Measurements from ENCODE around the gene TANGO2. TPM values are rescaled to one million over a fixed set of nuclear protein-coding genes. Genes with fewer than 3 reads are reported as not detected.

TANGO2 gene
- total RNA-seq, 1 donor = 43.8 TPM

GRCh38 chr22:20036535-20037392 is 15.9 kb downstream of the TANGO2 start:
- Histone ChIP-seq H4K20me1 (ENCODE audit: insufficient read depth, low read length) (peaks cover 34% of the 10 kb centered on the region), H3K27ac (ENCODE audit: low read depth, low read length) (no peak overlapping the region), H3K4me2 (ENCODE audit: insufficient read depth, low read length) (no peak overlapping the region), H3K79me2 (ENCODE audit: insufficient read depth, low read length) (peaks cover 53% of the 10 kb centered on the region), H2AFZ (ENCODE audit: low read length) (no peak overlapping the region), H3K36me3 (ENCODE audit: insufficient read depth, low read length) (peaks cover 33% of the 10 kb centered on the region), H3K4me3 (ENCODE audit: insufficient read depth, low read length) (no peak overlapping the region), H3K4me1 (ENCODE audit: insufficient read depth, low read length) (peaks cover 7% of the 10 kb centered on the region), H3K27me3 (ENCODE audit: insufficient read depth, low read length) (no peaks in the 10 kb centered on the region), H3K9me3 (ENCODE audit: low read depth, low read length) (no peaks in the 10 kb centered on the region)
- no peak for TF ChIP-seq CTCF (IDR thresholded peaks at IDR 0.05; ENCODE audit: extremely low read depth, low read depth, low read length)
- DNase-seq (ENCODE audit: insufficient read length, low spot score, missing footprints) = peak; percentile 58

- DNase-seq (ENCODE audit: insufficient read length, low spot score, missing footprints) = peak; percentile 62
- Histone ChIP-seq H3K4me2 (ENCODE audit: insufficient read depth, low read length) (no peak overlapping the region), H3K79me2 (ENCODE audit: insufficient read depth, low read length) (peaks cover 47% of the 10 kb centered on the region), H3K9me3 (ENCODE audit: low read depth, low read length) (no peaks in the 10 kb centered on the region), H3K27ac (ENCODE audit: low read depth, low read length) (no peak overlapping the region), H3K4me1 (ENCODE audit: insufficient read depth, low read length) (peaks cover 7% of the 10 kb centered on the region), H3K4me3 (ENCODE audit: insufficient read depth, low read length) (no peak overlapping the region), H2AFZ (ENCODE audit: low read length) (no peak overlapping the region), H4K20me1 (ENCODE audit: insufficient read depth, low read length) (peaks cover 30% of the 10 kb centered on the region), H3K36me3 (ENCODE audit: insufficient read depth, low read length) (peaks cover 33% of the 10 kb centered on the region), H3K27me3 (ENCODE audit: insufficient read depth, low read length) (no peaks in the 10 kb centered on the region)
- no peak for TF ChIP-seq CTCF (IDR thresholded peaks at IDR 0.05; ENCODE audit: extremely low read depth, low read depth, low read length)
These were observed 16.5 kb downstream of the TANGO2 start for GRCh38 chr22:20037419-20037818.

GRCh38 chr22:20038574-20038973 is 17.7 kb downstream of the TANGO2 start:
- Histone ChIP-seq H3K4me2 (ENCODE audit: insufficient read depth, low read length) (no peak overlapping the region), H3K4me1 (ENCODE audit: insufficient read depth, low read length) (no peaks in the 10 kb centered on the region), H4K20me1 (ENCODE audit: insufficient read depth, low read length) (peaks cover 19% of the 10 kb centered on the region), H3K27ac (ENCODE audit: low read depth, low read length) (no peak overlapping the region), H3K9me3 (ENCODE audit: low read depth, low read length) (no peaks in the 10 kb centered on the region), H3K4me3 (ENCODE audit: insufficient read depth, low read length) (no peak overlapping the region), H3K79me2 (ENCODE audit: insufficient read depth, low read length) (peaks cover 35% of the 10 kb centered on the region), H2AFZ (ENCODE audit: low read length) (no peak overlapping the region), H3K36me3 (ENCODE audit: insufficient read depth, low read length) (peaks cover 39% of the 10 kb centered on the region), H3K27me3 (ENCODE audit: insufficient read depth, low read length) (no peaks in the 10 kb centered on the region)
- no peak for TF ChIP-seq CTCF (IDR thresholded peaks at IDR 0.05; ENCODE audit: extremely low read depth, low read depth, low read length)
- DNase-seq (ENCODE audit: insufficient read length, low spot score, missing footprints) = peak; percentile 11

- Histone ChIP-seq H3K27me3 (ENCODE audit: insufficient read depth, low read length) (no peaks in the 10 kb centered on the region), H3K4me1 (ENCODE audit: insufficient read depth, low read length) (no peaks in the 10 kb centered on the region), H2AFZ (ENCODE audit: low read length) (no peak overlapping the region), H3K36me3 (ENCODE audit: insufficient read depth, low read length) (peaks cover 42% of the 10 kb centered on the region), H3K4me2 (ENCODE audit: insufficient read depth, low read length) (no peak overlapping the region), H3K27ac (ENCODE audit: low read depth, low read length) (no peak overlapping the region), H3K79me2 (ENCODE audit: insufficient read depth, low read length) (peaks cover 27% of the 10 kb centered on the region), H3K9me3 (ENCODE audit: low read depth, low read length) (no peaks in the 10 kb centered on the region), H3K4me3 (ENCODE audit: insufficient read depth, low read length) (no peak overlapping the region), H4K20me1 (ENCODE audit: insufficient read depth, low read length) (peaks cover 12% of the 10 kb centered on the region)
- no peak for TF ChIP-seq CTCF (IDR thresholded peaks at IDR 0.05; ENCODE audit: extremely low read depth, low read depth, low read length)
- peak; percentile 68 for DNase-seq (ENCODE audit: insufficient read length, low spot score, missing footprints)
These were observed 18.9 kb downstream of the TANGO2 start for GRCh38 chr22:20039683-20040325.

All from osteoblast (primary cell).